Measurements from ENCODE around the gene LAGE3. TPM values are rescaled to one million over a fixed set of nuclear protein-coding genes. Genes with fewer than 3 reads are reported as not detected.

The LAGE3 gene
- polyA plus RNA-seq, 1 experiment, result 9.3 TPM

- no peaks in the 10 kb centered on the region; the same call in 1 of the 2 replicates for H3K9me3 ChIP-seq (ENCODE audit: control insufficient read depth, insufficient read depth, low read length)
- no peak for DNase-seq (ENCODE audit: low read depth, low spot score)
- no peaks in the 10 kb centered on the region for H3K27me3 ChIP-seq (ENCODE audit: control insufficient read depth, insufficient read depth, low read length)
- ChIA-PET POLR2A (no interaction called here), CTCF (no interaction called here)
- H3K27ac ChIP-seq (ENCODE audit: low read depth, low read length), result no peak overlapping the region
- no peak overlapping the region for H3K4me3 ChIP-seq (ENCODE audit: low read depth, low read length)
- no peak for TF ChIP-seq CTCF (IDR thresholded peaks at IDR 0.05; ENCODE audit: low read depth, low read length)
These were observed 11.5 kb downstream of the LAGE3 start for GRCh38 chrX:154467556-154467955.

- Histone ChIP-seq H3K4me3 (ENCODE audit: low read depth, low read length) (no peak overlapping the region), H3K27ac (ENCODE audit: low read depth, low read length) (no peak overlapping the region), H3K27me3 (ENCODE audit: control insufficient read depth, insufficient read depth, low read length) (no peaks in the 10 kb centered on the region), H3K9me3 (ENCODE audit: control insufficient read depth, insufficient read depth, low read length) (no peaks in the 10 kb centered on the region; the same call in 1 of the 2 replicates)
- DNase-seq (ENCODE audit: low read depth, low spot score), result no peak
- CTCF ChIA-PET, result interaction anchor here (0.5 kb wide), 1 partner anchor 19 kb away, joined by 4 read pairs; the partner anchor contains the start of gene UBL4A
- no peak for TF ChIP-seq CTCF (IDR thresholded peaks at IDR 0.05; ENCODE audit: low read depth, low read length)
- POLR2A ChIA-PET, result no interaction called here
These were observed 12.2 kb downstream of the LAGE3 start for GRCh38 chrX:154466907-154467306.

- Histone ChIP-seq H3K27me3 (ENCODE audit: control insufficient read depth, insufficient read depth, low read length) (no peaks in the 10 kb centered on the region), H3K9me3 (ENCODE audit: control insufficient read depth, insufficient read depth, low read length) (no peaks in the 10 kb centered on the region; the same call in 1 of the 2 replicates), H3K4me3 (ENCODE audit: low read depth, low read length) (no peak overlapping the region), H3K27ac (ENCODE audit: low read depth, low read length) (no peak overlapping the region)
- no peak for DNase-seq (ENCODE audit: low read depth, low spot score)
- TF ChIP-seq CTCF (IDR thresholded peaks at IDR 0.05; ENCODE audit: low read depth, low read length), result no peak
- POLR2A ChIA-PET, result no interaction called here
- CTCF ChIA-PET, result no interaction called here
These were observed 13.0 kb downstream of the LAGE3 start for GRCh38 chrX:154466036-154466435.

- DNase-seq (ENCODE audit: low read depth, low spot score), result no peak
- ChIA-PET POLR2A (no interaction called here), CTCF (no interaction called here)
- Histone ChIP-seq H3K27ac (ENCODE audit: low read depth, low read length) (no peak overlapping the region), H3K4me3 (ENCODE audit: low read depth, low read length) (no peak overlapping the region), H3K27me3 (ENCODE audit: control insufficient read depth, insufficient read depth, low read length) (no peaks in the 10 kb centered on the region), H3K9me3 (ENCODE audit: control insufficient read depth, insufficient read depth, low read length) (no peaks in the 10 kb centered on the region; the same call in 1 of the 2 replicates)
- no peak for TF ChIP-seq CTCF (IDR thresholded peaks at IDR 0.05; ENCODE audit: low read depth, low read length)
These were observed 13.5 kb downstream of the LAGE3 start for GRCh38 chrX:154465601-154466000.

GRCh38 chrX:154464806-154465365 lies 14.2 kb downstream of the LAGE3 start:
- ChIA-PET CTCF (no interaction called here), POLR2A (interaction anchor here (0.5 kb wide), 1 partner anchor 12 kb away, joined by 3 read pairs; no protein-coding TSS in a partner anchor)
- Histone ChIP-seq H3K9me3 (ENCODE audit: control insufficient read depth, insufficient read depth, low read length) (no peaks in the 10 kb centered on the region), H3K4me3 (ENCODE audit: low read depth, low read length) (no peak overlapping the region), H3K27me3 (ENCODE audit: control insufficient read depth, insufficient read depth, low read length) (no peaks in the 10 kb centered on the region), H3K27ac (ENCODE audit: low read depth, low read length) (no peak overlapping the region)
- no peak for DNase-seq (ENCODE audit: low read depth, low spot score)
- TF ChIP-seq CTCF (IDR thresholded peaks at IDR 0.05; ENCODE audit: low read depth, low read length), result no peak
